PC-9 (cell line): ENCODE measurements around the gene ENPP5. TPM values are rescaled to one million over a fixed set of nuclear protein-coding genes. Genes with fewer than 3 reads are reported as not detected.

Source experiments
- BruUV-seq: library from RNA; stranded (reverse); fragments of 400-500 nt; replicated peaks from 2 replicates; lab custom pipeline; 2021; lab: Mats Ljungman, UMichigan
- CTCF ChIA-PET: fragments of 300-600 bp; sonication (Branson Sonifier 250); formaldehyde crosslinking; loops from one replicate; lab custom pipeline; 2022; ENCODE audit warnings: antibody characterized with exemption; lab: Charles Lee
- POLR2A ChIA-PET: fragments of 300-600 bp; sonication (Branson Sonifier 250); formaldehyde crosslinking; loops from one replicate; lab custom pipeline; 2022; ENCODE audit warnings: antibody characterized with exemption; ENCODE audit not compliant: unreplicated experiment; lab: Charles Lee
- DNase-seq, 2 experiments: peaks; one replicate each; pipeline versions ENCODE4 v3.0.0 to v3.0.0-alpha.2; 2015 to 2022; ENCODE audit warnings: mixed read lengths in 1 of 2
- H2AFZ ChIP-seq: fragments of 200-600 bp; sonication (generic); 2 replicates; pipeline ENCODE4 v1.8.1; 2017; ENCODE audit warnings: antibody characterized with exemption
- H3F3A ChIP-seq: fragments of 200-600 bp; sonication (generic); 2 replicates; pipeline ENCODE4 v1.8.1; 2017; ENCODE audit warnings: antibody characterized with exemption, mild to moderate bottlenecking, low read depth; ENCODE audit not compliant: insufficient read depth
- H3K27ac ChIP-seq: fragments of 200-600 bp; sonication (generic); 2 replicates; pipeline ENCODE4 v1.6.1; 2016; ENCODE audit warnings: mixed run types
- H3K27me3 ChIP-seq: fragments of 200-600 bp; sonication (generic); 2 replicates; pipeline ENCODE4 v1.6.1; 2016; ENCODE audit warnings: low read depth, mixed run types; ENCODE audit not compliant: insufficient read depth
- H3K36me3 ChIP-seq: fragments of 200-600 bp; sonication (generic); 2 replicates; pipeline ENCODE4 v1.6.1; 2016; ENCODE audit warnings: low read depth, mixed run types
- H3K4me1 ChIP-seq: fragments of 200-600 bp; sonication (generic); replicated peaks from 2 replicates; pipeline ENCODE4 v1.6.1; 2016; ENCODE audit warnings: mixed run types; ENCODE audit not compliant: insufficient read depth
- H3K4me2 ChIP-seq: fragments of 200-600 bp; sonication (generic); 2 replicates; pipeline ENCODE4 v1.6.1; 2017; ENCODE audit warnings: mixed run types
- H3K4me3 ChIP-seq: fragments of 200-600 bp; sonication (generic); 2 replicates; pipeline ENCODE4 v1.6.1; 2016; ENCODE audit warnings: mixed run types
- H3K79me2 ChIP-seq: fragments of 200-600 bp; sonication (generic); 2 replicates; pipeline ENCODE4 v1.6.1; 2017; ENCODE audit warnings: low read depth, mixed run types
- H3K9me2 ChIP-seq: fragments of 200-600 bp; sonication (generic); 2 replicates; pipeline ENCODE4 v1.8.1; 2017; ENCODE audit warnings: mild to moderate bottlenecking; ENCODE audit not compliant: insufficient read depth
- H3K9me3 ChIP-seq: fragments of 200-600 bp; sonication (generic); 2 replicates; pipeline ENCODE4 v1.8.1; 2016; ENCODE audit warnings: low read depth; ENCODE audit not compliant: insufficient read depth
- H4K20me1 ChIP-seq: fragments of 200-600 bp; sonication (generic); 2 replicates; pipeline ENCODE4 v1.8.1; 2017; ENCODE audit not compliant: insufficient read depth
- EZH2 ChIP-seq: fragments of 200-600 bp; sonication (generic); IDR thresholded peaks from 2 replicates; pipeline ENCODE4 v1.8.0; 2017; ENCODE audit warnings: antibody characterized with exemption, low read depth
- intact Hi-C: fragments of 100-400 bp; cut with micrococcal nuclease; formaldehyde crosslinking; loops from one replicate; pipeline ENCODE4 v1.10.0; 2022; ENCODE audit not compliant: unreplicated experiment
- total RNA-seq: library from RNA; stranded (reverse); gene quantifications from 2 replicates; pipeline ENCODE4 v1.2.3, GENCODE V29; 2021
- TF ChIP-seq, protein P1 (sequence below): fragments of 200-600 bp; sonication (generic); conservative IDR thresholded peaks from 2 replicates; pipeline ENCODE4 v1.6.1; 2017; ENCODE audit warnings: mixed run types, antibody characterized with exemption, mild to moderate bottlenecking, moderate library complexity

ENPP5 gene
- total RNA-seq, 1 experiment from 2014 or later = 9.1 TPM

DNA sequence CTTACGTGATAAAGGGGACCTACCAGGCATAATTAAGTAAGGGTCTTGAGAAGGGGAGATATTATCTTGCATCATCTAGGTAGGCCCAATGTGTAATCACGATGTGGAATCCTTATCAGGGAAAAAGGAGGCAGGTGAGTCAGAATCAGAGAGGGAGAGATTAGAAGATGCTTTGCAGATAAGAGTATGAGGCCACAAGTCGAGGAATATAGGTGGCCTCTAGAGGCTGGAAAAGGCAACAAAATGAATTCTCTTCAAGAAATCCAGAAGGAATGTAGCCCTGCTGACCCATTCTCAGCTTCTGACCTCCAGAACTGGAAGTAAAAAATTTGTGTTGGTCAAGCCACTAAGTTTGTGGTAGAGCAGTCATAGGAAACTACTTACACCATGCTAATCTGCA lies 51.9 kb downstream of the ENPP5 start:
- DNase-seq = no peak
- CTCF ChIA-PET = no interaction called here
- no TSS peak for BruUV-seq

DNA sequence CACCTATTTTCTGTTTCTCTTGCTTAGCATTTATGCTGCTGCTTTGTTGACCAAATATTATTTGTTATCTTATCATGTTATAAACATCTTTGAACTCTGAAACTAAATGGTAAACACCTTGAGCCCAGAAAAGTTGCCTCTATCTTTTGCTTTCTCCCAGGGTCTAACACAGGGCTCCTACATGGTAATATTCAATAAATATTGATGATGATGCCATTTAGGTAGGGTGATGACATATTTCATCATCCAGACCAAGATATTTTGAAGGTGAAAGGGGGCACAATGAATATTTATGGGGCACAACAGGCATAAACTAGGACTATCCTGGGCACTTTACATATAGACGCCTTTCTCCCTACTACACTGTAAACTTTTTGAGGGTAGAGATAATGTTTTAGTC lies 52.6 kb downstream of the ENPP5 start:
- H4K20me1 ChIP-seq = no peaks in the 10 kb centered on the region
- no TSS peak for BruUV-seq
- H3K27me3 ChIP-seq = no peaks in the 10 kb centered on the region
- TF ChIP-seq, protein P1, sequence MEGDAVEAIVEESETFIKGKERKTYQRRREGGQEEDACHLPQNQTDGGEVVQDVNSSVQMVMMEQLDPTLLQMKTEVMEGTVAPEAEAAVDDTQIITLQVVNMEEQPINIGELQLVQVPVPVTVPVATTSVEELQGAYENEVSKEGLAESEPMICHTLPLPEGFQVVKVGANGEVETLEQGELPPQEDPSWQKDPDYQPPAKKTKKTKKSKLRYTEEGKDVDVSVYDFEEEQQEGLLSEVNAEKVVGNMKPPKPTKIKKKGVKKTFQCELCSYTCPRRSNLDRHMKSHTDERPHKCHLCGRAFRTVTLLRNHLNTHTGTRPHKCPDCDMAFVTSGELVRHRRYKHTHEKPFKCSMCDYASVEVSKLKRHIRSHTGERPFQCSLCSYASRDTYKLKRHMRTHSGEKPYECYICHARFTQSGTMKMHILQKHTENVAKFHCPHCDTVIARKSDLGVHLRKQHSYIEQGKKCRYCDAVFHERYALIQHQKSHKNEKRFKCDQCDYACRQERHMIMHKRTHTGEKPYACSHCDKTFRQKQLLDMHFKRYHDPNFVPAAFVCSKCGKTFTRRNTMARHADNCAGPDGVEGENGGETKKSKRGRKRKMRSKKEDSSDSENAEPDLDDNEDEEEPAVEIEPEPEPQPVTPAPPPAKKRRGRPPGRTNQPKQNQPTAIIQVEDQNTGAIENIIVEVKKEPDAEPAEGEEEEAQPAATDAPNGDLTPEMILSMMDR = no peak
- no peak for TF ChIP-seq EZH2
- no peak overlapping the region for H3K4me3 ChIP-seq
- H3K9me3 ChIP-seq = no peaks in the 10 kb centered on the region
- intact Hi-C loops = no loop called here
- no peaks in the 10 kb centered on the region for H3F3A ChIP-seq
- POLR2A ChIA-PET = interaction anchor here (0.6 kb wide), 1 partner anchor 676 kb away, joined by 4 read pairs; no protein-coding TSS in a partner anchor
- no peak overlapping the region for H3K4me2 ChIP-seq
- no peaks in the 10 kb centered on the region for H3K9me2 ChIP-seq
- no peak for DNase-seq
- no peak overlapping the region for H3K27ac ChIP-seq
- H3K36me3 ChIP-seq = no peaks in the 10 kb centered on the region
- peaks cover 9% of the 10 kb centered on the region for H3K4me1 ChIP-seq
- H3K79me2 ChIP-seq = no peaks in the 10 kb centered on the region
- H2AFZ ChIP-seq = no peak overlapping the region
- CTCF ChIA-PET = no interaction called here

More for the DNA sequence above, 51.9 kb downstream of the ENPP5 start:
- no peak overlapping the region for H3K4me2 ChIP-seq
- H3K27ac ChIP-seq = no peak overlapping the region
- no peaks in the 10 kb centered on the region for H4K20me1 ChIP-seq
- no peak overlapping the region for H2AFZ ChIP-seq
- no peak overlapping the region for H3K4me3 ChIP-seq
- peaks cover 2% of the 10 kb centered on the region; the same call in 1 of the 2 replicates for H3K4me1 ChIP-seq
- no peaks in the 10 kb centered on the region for H3K9me3 ChIP-seq
- H3K36me3 ChIP-seq = no peaks in the 10 kb centered on the region
- intact Hi-C loops = no loop called here
- no peaks in the 10 kb centered on the region for H3K79me2 ChIP-seq
- TF ChIP-seq, protein P1 = no peak
- no peak for TF ChIP-seq EZH2
- H3K9me2 ChIP-seq = no peaks in the 10 kb centered on the region
- H3K27me3 ChIP-seq = no peaks in the 10 kb centered on the region
- H3F3A ChIP-seq = no peaks in the 10 kb centered on the region
- POLR2A ChIA-PET = interaction anchor here (0.5 kb wide), 1 partner anchor 137 kb away, joined by 5 read pairs; no protein-coding TSS in a partner anchor

DNA sequence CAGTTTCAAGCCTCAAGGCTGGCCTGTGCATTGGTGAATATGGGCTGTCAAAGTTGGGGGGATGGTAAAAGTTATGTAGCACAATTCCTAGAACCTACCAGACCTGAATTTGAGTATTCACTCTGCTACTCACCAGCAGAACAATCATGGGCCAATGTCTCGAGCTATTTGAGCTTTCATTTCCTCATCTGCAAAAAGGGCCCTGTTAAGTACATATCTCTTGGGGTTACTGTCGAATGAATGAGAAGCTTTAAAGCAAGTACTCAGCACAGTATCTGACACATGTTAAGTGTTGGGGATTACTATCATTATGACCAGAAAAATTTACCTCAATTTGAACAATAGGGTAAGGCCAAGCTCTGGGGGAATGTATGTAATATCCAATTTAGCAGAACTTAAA lies 54.5 kb downstream of the ENPP5 start:
- Histone ChIP-seq H3K9me3 (no peaks in the 10 kb centered on the region; the same call in 1 of the 2 replicates), H3K9me2 (no peaks in the 10 kb centered on the region), H3K27ac (no peak overlapping the region), H3K36me3 (no peaks in the 10 kb centered on the region), H3K79me2 (no peaks in the 10 kb centered on the region), H3K4me3 (no peak overlapping the region), H4K20me1 (no peaks in the 10 kb centered on the region), H3K27me3 (no peaks in the 10 kb centered on the region), H2AFZ (no peak overlapping the region), H3K4me1 (peaks cover 15% of the 10 kb centered on the region), H3F3A (0 out of 2 replicates have a peak, but pooled peaks cover 3% of the 10 kb centered on the region), H3K4me2 (no peak overlapping the region)
- TF ChIP-seq EZH2 = no peak
- TF ChIP-seq, protein P1 = no peak
- intact Hi-C loops = no loop called here
- no peak for DNase-seq
- ChIA-PET POLR2A (interaction anchor here (0.5 kb wide), 1 partner anchor 14 kb away, joined by 4 read pairs; no protein-coding TSS in a partner anchor), CTCF (no interaction called here)
- no TSS peak for BruUV-seq
